Activated CD4-positive, alpha-beta T cell treated with anti-CD3 and anti-CD28 coated beads for 1 hour (primary cell): Measurements from ENCODE around the gene PILRB.
"Not testable (repeated sequence)": the region's sequence is repeated elsewhere in the genome, so short reads cannot be mapped to it uniquely, and the experiment has no call there.

Source experiments
- DNase-seq: peaks from one replicate; pipeline ENCODE4 v3.0.0-alpha.2; 2020

The PILRB gene

GRCh38 chr7:100356416-100357068 is 1.4 kb upstream of the PILRB start:
- DNase-seq, result no peak

- no peak for DNase-seq
Observed at GRCh38 chr7:100357131-100357561, 771 bp upstream of the PILRB start.

- DNase-seq, result no peak
Observed at GRCh38 chr7:100358857-100359212, 918 bp downstream of the PILRB start.

GRCh38 chr7:100360135-100360854 is 2.4 kb downstream of the PILRB start:
- DNase-seq, result no peak

- no peak for DNase-seq
Observed at GRCh38 chr7:100363098-100363497, 5.2 kb downstream of the PILRB start.

- DNase-seq, result not testable (repeated sequence)
Observed at GRCh38 chr7:100363797-100364196, 5.9 kb downstream of the PILRB start.

GRCh38 chr7:100364480-100364879 is 6.6 kb downstream of the PILRB start:
- no peak for DNase-seq

- not testable (repeated sequence) for DNase-seq
Observed at GRCh38 chr7:100365998-100366367, 8.1 kb downstream of the PILRB start.

- DNase-seq, result no peak
Observed at GRCh38 chr7:100366411-100367250, 8.7 kb downstream of the PILRB start.

GRCh38 chr7:100367251-100367620 is 9.3 kb downstream of the PILRB start:
- DNase-seq, result no peak

GRCh38 chr7:100367676-100368613 is 10.0 kb downstream of the PILRB start:
- no peak for DNase-seq

- DNase-seq, result no peak
Observed at GRCh38 chr7:100369105-100369504, 11.2 kb downstream of the PILRB start.

GRCh38 chr7:100370303-100370702 is 12.4 kb downstream of the PILRB start:
- no peak for DNase-seq

- DNase-seq, result no peak
Observed at GRCh38 chr7:100370746-100371145, 12.8 kb downstream of the PILRB start.

GRCh38 chr7:100371561-100372171 is 13.7 kb downstream of the PILRB start:
- DNase-seq, result no peak

GRCh38 chr7:100372256-100372655 is 14.3 kb downstream of the PILRB start:
- no peak for DNase-seq

GRCh38 chr7:100372694-100373093 is 14.8 kb downstream of the PILRB start:
- DNase-seq, result no peak

- no peak for DNase-seq
Observed at GRCh38 chr7:100373261-100373831, 15.4 kb downstream of the PILRB start, which contains the start of gene PILRA. Gene PILRA, plus strand, starts transcription at chr7:100373487. Its CDS starts 170 bp downstream, at chr7:100373657.

GRCh38 chr7:100373870-100374598 is 16.1 kb downstream of the PILRB start:
- DNase-seq, result not testable (repeated sequence)

- DNase-seq, result no peak
Observed at GRCh38 chr7:100374601-100375000, 16.7 kb downstream of the PILRB start.

- DNase-seq, result no peak
Observed at GRCh38 chr7:100376066-100376465, 18.1 kb downstream of the PILRB start.
